SK-N-SH (cell line): ENCODE data around the gene ABCG1. TPM values are rescaled to one million over a fixed set of nuclear protein-coding genes. Genes with fewer than 3 reads are reported as not detected.

Source experiments
- CTCF ChIA-PET: fragments of 300-600, 350-600 bp; formaldehyde crosslinking; extraction: SDS; loops from one replicate; lab custom pipeline; 2021; lab: Yijun Ruan, JAX
- POLR2A ChIA-PET: fragments of 350-600 bp; sonication (Branson Sonifier 250); formaldehyde crosslinking; extraction: SDS; loops from one replicate; lab custom pipeline; 2020; ENCODE audit warnings: antibody characterized with exemption, inconsistent platforms; lab: Yijun Ruan, JAX
- DNase-seq: peaks from one replicate; pipeline ENCODE4 v3.0.0; 2012
- H2AFZ ChIP-seq: fragments of 200-600 bp; sonication (generic); 2 replicates; pipeline ENCODE4 v1.8.1; 2016; ENCODE audit warnings: antibody characterized with exemption, mild to moderate bottlenecking, low read depth
- H3F3A ChIP-seq: fragments of 200-600 bp; sonication (generic); replicated peaks from 2 replicates; pipeline ENCODE3; 2016; ENCODE audit warnings: antibody characterized with exemption, mild to moderate bottlenecking; ENCODE audit not compliant: insufficient read depth
- H3K27ac ChIP-seq, 2 experiments: fragments of 200-500 bp in 1 of 2; fragments of 200-600 bp in 1 of 2; sonication (Bioruptor generic) in 1 of 2; sonication (generic), shearing (Covaris generic) in 1 of 2; 2 replicates each; pipeline versions ENCODE4 v1.5.1 to v1.6.1; 2014 to 2016; ENCODE audit warnings: low read depth in 2 of 2, inconsistent platforms in 1 of 2, low read length in 1 of 2, mild to moderate bottlenecking in 1 of 2, mixed read lengths in 1 of 2
- H3K27me3 ChIP-seq: fragments of 200-600 bp; sonication (generic), shearing (Covaris generic); 2 replicates; pipeline ENCODE4 v1.6.1; 2016; ENCODE audit warnings: mixed run types; ENCODE audit not compliant: insufficient read depth
- H3K36me3 ChIP-seq, 2 experiments: fragments of 200-500 bp in 1 of 2; fragments of 200-600 bp in 1 of 2; sonication (Bioruptor generic) in 1 of 2; sonication (generic) in 1 of 2; replicated peaks in 1 of 2; 2 replicates each; pipeline versions ENCODE3 to v1.5.1; 2014 to 2016; ENCODE audit warnings: low read length in 1 of 2, mild to moderate bottlenecking in 1 of 2; ENCODE audit not compliant: insufficient read depth in 2 of 2, control insufficient read depth in 1 of 2
- H3K4me1 ChIP-seq, 2 experiments: fragments of 200-500 bp in 1 of 2; fragments of 200-600 bp in 1 of 2; sonication (Bioruptor generic) in 1 of 2; sonication (generic), shearing (Covaris generic) in 1 of 2; 2 replicates each; pipeline versions ENCODE4 v1.5.1 to v1.6.1; 2014 to 2016; ENCODE audit warnings: low read depth in 1 of 2, low read length in 1 of 2, mixed run types in 1 of 2; ENCODE audit not compliant: insufficient read depth in 2 of 2, control insufficient read depth in 1 of 2
- H3K4me2 ChIP-seq: fragments of 200-600 bp; sonication (generic), shearing (Covaris generic); 2 replicates; pipeline ENCODE4 v1.6.1; 2017; ENCODE audit warnings: mixed run types
- H3K4me3 ChIP-seq, 2 experiments: fragments of 200-500 bp in 1 of 2; fragments of 200-600 bp in 1 of 2; sonication (Bioruptor generic) in 1 of 2; sonication (generic), shearing (Covaris generic) in 1 of 2; 2 replicates each; pipeline versions ENCODE4 v1.5.1 to v1.8.1; 2014 to 2016; ENCODE audit warnings: low read depth in 2 of 2, inconsistent platforms in 1 of 2, low read length in 1 of 2, mild to moderate bottlenecking in 1 of 2, mixed read lengths in 1 of 2, moderate library complexity in 1 of 2
- H3K79me2 ChIP-seq: fragments of 200-600 bp; sonication (generic); 2 replicates; pipeline ENCODE4 v1.8.1; 2017; ENCODE audit warnings: mild to moderate bottlenecking; ENCODE audit not compliant: insufficient read depth
- H3K9ac ChIP-seq: fragments of 200-600 bp; sonication (generic); 2 replicates; pipeline ENCODE4 v1.6.1; 2017; ENCODE audit warnings: mixed run types
- H3K9me2 ChIP-seq: fragments of 200-600 bp; sonication (generic); 2 replicates; pipeline ENCODE4 v1.6.1; 2017; ENCODE audit warnings: mixed run types
- H3K9me3 ChIP-seq: fragments of 200-600 bp; sonication (generic); 2 replicates; pipeline ENCODE4 v1.6.1; 2017; ENCODE audit warnings: mixed run types, mild to moderate bottlenecking, moderate library complexity
- H4K20me1 ChIP-seq: fragments of 200-600 bp; sonication (generic); 2 replicates; pipeline ENCODE4 v1.6.1; 2017; ENCODE audit warnings: mild to moderate bottlenecking, mixed run types; ENCODE audit not compliant: insufficient read depth
- CHD2 ChIP-seq: fragments of 150-350 bp; IDR thresholded peaks from 2 replicates; pipeline ENCODE4 v1.6.1; 2018; ENCODE audit warnings: low read length; ENCODE audit not compliant: partially characterized antibody
- EP300 ChIP-seq, 2 experiments: IDR thresholded peaks; 2 replicates each; pipeline versions ENCODE4 v1.4.0 to v1.6.1; 2012; ENCODE audit warnings: borderline replicate concordance in 1 of 2, low read depth in 1 of 2, low read length in 1 of 2
- FOSL2 ChIP-seq: IDR thresholded peaks from 2 replicates; pipeline ENCODE4 v1.4.0; 2012; ENCODE audit warnings: low read depth, mild to moderate bottlenecking, moderate library complexity, borderline replicate concordance
- MXI1 ChIP-seq: IDR thresholded peaks from 2 replicates; pipeline ENCODE4 v1.6.1; 2012; ENCODE audit warnings: mild to moderate bottlenecking, low read depth, low read length, improper control_type of control experiment
- ZBTB33 ChIP-seq: IDR thresholded peaks from 2 replicates; pipeline ENCODE4 v1.4.0; 2012; ENCODE audit warnings: low read depth, borderline replicate concordance
- WGBS: methylation state at CpG from one replicate; pipeline ENCODE4 v1.1.6; 2017; ENCODE audit warnings: low lambda C conversion rate; 5-methylcytosine and 5-hydroxymethylcytosine counted together
- polyA plus RNA-seq, 3 experiments: library from polyadenylated mRNA; depleted of rRNA; stranded (reverse); fragments of >200 nt; gene quantifications; 2 replicates each; pipeline ENCODE4 v1.2.3, GENCODE V29; 2012

ABCG1 gene
- polyA plus RNA-seq, 1 of the 3 experiments (the other 2 are of a cell fraction) = 0.07 TPM

- POLR2A ChIA-PET = no interaction called here
- TF ChIP-seq CHD2 (no peak), EP300 (IDR thresholded peaks at IDR 0.05; ENCODE audit: borderline replicate concordance in 1 of 2, low read depth in 1 of 2, low read length in 1 of 2) (no peak), ZBTB33 (no peak), FOSL2 (no peak)
- WGBS = 63% methylated on average over 14 of the region's 14 CpGs
- H3K9me3 ChIP-seq = no peaks in the 10 kb centered on the region
- H2AFZ ChIP-seq = no peak overlapping the region
- H3F3A ChIP-seq = no peaks in the 10 kb centered on the region
- no peaks in the 10 kb centered on the region for H3K27me3 ChIP-seq
- DNase-seq = no peak
- no peaks in the 10 kb centered on the region for H3K4me1 ChIP-seq
- no peaks in the 10 kb centered on the region for H4K20me1 ChIP-seq
- no peaks in the 10 kb centered on the region for H3K79me2 ChIP-seq
- no peaks in the 10 kb centered on the region for H3K36me3 ChIP-seq
- no peak overlapping the region for H3K27ac ChIP-seq
- no peaks in the 10 kb centered on the region for H3K9me2 ChIP-seq
- no peak overlapping the region for H3K4me2 ChIP-seq
- no peak overlapping the region for H3K4me3 ChIP-seq
- CTCF ChIA-PET = interaction anchor here (0.8 to 1.0 kb wide), 3 partner anchors 11 to 89 kb away, joined by 3 read pairs; no protein-coding TSS in a partner anchor
- H3K9ac ChIP-seq = no peak overlapping the region
These were observed 47.6 kb upstream of the ABCG1 start for GRCh38 chr21:42171091-42172053.

GRCh38 chr21:42172596-42173483, 46.1 kb upstream of the ABCG1 start:
- WGBS = 69% methylated on average over 24 of the region's 40 CpGs
- no peak overlapping the region for H3K4me3 ChIP-seq
- ChIA-PET CTCF (no interaction called here), POLR2A (no interaction called here)
- H3K79me2 ChIP-seq = no peaks in the 10 kb centered on the region
- no peak overlapping the region for H3K9ac ChIP-seq
- no peaks in the 10 kb centered on the region for H3K4me1 ChIP-seq
- H3K27me3 ChIP-seq = no peaks in the 10 kb centered on the region
- H3K36me3 ChIP-seq = no peaks in the 10 kb centered on the region
- H3F3A ChIP-seq = no peaks in the 10 kb centered on the region
- H3K9me3 ChIP-seq = no peaks in the 10 kb centered on the region
- no peak for TF ChIP-seq MXI1
- H3K4me2 ChIP-seq = no peak overlapping the region
- no peaks in the 10 kb centered on the region for H4K20me1 ChIP-seq
- no peak for DNase-seq
- H3K27ac ChIP-seq = no peak overlapping the region
- H2AFZ ChIP-seq = no peak overlapping the region
- H3K9me2 ChIP-seq = no peaks in the 10 kb centered on the region
